NCI-H748 (cell line): ENCODE data around the gene TRIP10.
"Not testable (repeated sequence)": the region's sequence is repeated elsewhere in the genome, so short reads cannot be mapped to it uniquely, and the experiment has no call there.

Source experiments
- DNase-seq: peaks from one replicate; lab custom pipeline; 2025; ENCODE audit not compliant: unreplicated experiment; lab: John Stamatoyannopoulos, UW

The TRIP10 gene

GRCh38 chr19:6740589-6741343 lies 1.3 kb downstream of the TRIP10 start:
- peak; percentile 44 for DNase-seq

- DNase-seq: no peak
Observed at GRCh38 chr19:6743066-6743465, 3.6 kb downstream of the TRIP10 start.

- no peak for DNase-seq
Observed at GRCh38 chr19:6743714-6744380, 4.4 kb downstream of the TRIP10 start.

DNA sequence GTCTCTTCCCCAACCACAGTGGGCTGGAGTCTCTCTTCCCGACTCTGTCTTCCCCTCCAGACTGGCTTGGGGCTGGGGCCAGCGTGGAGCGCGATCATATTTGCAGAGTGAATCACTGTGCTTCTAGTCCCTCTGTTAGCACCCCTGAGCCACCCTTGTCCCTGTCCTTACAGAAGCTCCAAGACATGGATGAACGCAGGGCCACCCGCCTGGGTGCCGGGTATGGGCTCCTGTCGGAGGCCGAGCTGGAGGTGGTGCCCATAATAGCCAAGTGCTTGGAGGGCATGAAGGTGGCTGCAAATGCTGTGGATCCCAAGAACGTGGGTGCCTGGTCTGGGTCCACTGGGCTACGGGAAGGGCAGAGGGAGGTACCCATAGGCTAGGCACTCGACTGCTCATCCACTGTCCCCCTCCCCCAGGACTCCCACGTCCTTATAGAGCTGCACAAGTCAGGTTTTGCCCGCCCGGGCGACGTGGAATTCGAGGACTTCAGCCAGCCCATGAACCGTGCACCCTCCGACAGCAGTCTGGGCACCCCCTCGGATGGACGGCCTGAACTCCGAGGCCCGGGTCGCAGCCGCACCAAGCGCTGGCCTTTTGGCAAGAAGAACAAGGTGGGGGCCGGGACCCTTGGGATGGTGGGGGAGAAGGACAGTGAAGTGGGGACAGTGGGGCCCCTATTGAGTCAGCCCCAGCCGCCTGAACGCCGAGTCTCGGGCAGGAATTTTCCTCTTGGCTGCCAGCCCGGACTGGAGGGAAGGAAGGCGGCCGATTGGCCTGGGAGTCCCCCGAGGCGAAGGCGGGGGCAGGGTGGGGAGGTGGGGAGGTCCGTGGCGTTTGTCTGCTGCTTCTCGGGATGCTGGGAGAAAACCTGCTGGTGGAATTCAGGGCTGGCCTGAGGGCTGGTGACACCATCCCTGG lies 5.2 kb downstream of the TRIP10 start:
- no peak for DNase-seq

DNA sequence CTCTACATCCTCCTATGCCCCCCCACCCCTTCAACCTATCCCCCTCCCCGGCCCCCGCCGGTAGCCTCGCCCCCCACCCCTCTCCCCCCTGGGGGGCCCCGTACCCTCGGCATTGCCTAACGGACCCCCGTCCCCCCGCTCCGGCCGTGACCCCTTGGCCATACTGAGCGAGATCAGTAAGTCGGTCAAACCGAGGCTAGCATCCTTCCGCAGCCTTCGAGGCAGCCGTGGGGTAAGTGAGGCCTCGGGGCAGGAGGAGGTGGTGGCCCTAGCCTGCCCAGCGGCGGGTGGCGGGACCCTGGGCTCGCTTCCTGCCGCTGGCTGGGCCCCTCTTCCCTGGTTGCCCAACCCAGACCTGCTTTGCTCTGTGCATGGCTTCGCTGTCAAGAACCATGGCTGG lies 6.5 kb downstream of the TRIP10 start:
- no peak for DNase-seq

- not testable (repeated sequence) for DNase-seq
Observed at GRCh38 chr19:6748543-6748942, 9.1 kb downstream of the TRIP10 start.

- DNase-seq: no peak
Observed at GRCh38 chr19:6750062-6750461, 10.6 kb downstream of the TRIP10 start.

GRCh38 chr19:6751189-6751588 lies 11.7 kb downstream of the TRIP10 start:
- DNase-seq: no peak

- no peak for DNase-seq
Observed at GRCh38 chr19:6752256-6753177, 13.0 kb downstream of the TRIP10 start.

DNA sequence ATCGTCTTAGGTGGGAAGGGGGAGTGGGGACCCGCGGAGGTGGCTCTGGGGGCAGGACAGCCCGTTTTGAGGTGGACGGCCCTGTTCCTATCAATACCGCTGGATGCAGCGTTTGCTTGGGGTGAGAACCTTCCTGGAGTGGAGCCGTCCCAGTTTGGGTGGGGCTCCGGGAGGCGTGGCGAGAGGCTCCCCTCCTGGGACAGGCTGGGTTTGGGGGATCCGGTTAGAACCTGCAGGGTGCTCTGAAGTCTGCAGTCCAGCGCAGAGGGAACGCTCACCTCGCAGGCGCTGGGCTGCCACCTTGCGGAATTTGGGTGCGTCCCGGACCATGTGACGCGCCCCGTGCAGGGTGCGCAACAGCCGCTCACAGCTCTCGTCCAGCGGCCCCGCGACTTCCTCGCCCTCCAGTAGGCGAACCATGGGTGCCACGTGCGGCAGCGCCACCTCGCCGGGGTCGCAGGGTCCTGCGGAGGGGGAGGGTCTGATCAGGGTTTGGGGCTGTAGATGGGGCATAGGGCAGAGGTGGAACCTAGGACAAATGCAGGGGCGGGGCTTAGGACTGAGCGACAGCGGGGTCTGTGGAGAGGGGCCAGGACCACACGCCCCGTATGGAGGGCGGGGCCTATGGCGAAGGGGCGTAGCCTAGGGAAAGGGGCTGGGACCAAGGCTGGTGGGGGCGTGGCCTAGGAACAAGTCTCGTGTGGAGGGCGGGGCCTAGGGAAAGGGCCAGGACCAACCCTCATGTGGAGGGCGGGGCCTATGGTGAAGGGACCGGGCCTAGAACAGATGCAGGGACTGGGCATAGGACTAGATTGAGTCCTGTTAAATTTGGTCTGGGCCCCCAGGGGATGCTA lies 13.9 kb downstream of the TRIP10 start:
- no peak for DNase-seq

DNA sequence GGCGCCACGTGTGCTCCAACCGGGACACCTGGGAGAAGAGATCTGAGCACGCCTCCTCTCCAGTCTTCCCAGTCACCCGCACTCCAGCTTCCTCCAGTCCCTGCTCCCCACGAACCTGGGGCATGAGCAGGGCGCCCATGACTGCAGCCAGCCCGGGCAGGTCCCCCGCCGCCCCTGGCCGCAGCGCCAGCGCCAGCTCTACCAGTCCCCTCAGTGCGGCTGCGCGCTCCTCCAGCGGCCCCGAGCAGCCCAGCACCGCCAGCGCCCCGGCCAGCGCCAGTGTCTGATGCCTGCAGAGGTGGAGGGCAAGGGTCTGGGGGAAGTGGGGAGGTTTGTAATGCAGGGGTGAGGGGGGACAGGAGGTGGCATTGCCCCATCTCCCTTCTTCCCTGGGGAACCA lies 14.7 kb downstream of the TRIP10 start:
- no peak for DNase-seq

GRCh38 chr19:6754653-6755463 lies 15.4 kb downstream of the TRIP10 start:
- no peak for DNase-seq

DNA sequence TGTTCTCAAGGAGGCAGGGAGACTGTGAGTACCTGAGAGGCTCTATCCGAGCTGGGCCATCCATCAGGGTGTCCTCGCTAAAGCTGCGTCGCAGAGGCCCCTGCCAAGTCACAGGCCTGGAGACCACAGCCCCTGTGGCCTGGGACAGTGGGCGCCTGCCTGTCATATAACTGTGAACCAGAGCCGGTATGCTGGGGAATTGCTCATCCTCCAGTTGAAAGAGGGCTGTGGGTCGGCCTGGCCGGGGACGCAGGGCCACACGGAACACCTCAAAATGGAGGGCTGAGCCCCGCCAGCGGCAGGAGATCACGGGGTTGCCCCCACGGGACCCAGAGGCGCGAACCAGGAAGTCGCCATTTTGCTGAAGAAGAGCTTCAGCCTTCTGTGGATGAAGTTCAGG lies 21.1 kb downstream of the TRIP10 start:
- no peak for DNase-seq

DNA sequence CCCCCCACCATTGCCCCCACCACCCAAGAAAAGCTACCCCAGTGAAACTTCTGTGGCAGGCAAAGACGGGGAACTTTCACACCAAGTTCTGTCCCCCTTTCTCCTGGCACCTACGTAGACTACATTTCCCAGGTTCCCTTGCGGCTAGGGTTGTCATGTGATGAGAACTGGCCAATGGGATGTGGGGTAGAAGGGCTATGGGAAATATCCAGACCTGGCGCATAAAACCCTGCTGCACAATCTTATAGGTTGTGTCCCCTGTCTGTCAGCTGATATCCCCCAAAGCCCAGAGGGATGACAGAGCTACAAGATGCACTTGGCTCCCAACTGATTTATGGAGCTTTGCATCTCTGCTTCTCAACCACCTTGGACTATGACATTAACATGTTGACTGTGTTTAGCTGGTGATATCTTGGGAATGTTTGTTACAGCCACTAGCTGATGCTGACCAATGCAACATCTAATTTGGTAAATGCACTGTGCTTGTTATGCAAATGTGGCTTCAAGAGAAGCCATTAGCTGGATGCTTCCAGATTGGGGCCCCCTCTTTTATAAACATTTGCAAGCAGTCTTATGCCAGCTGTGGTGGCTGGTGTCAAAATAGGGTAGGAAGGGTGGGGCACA lies 21.7 kb downstream of the TRIP10 start:
- no peak for DNase-seq

DNA sequence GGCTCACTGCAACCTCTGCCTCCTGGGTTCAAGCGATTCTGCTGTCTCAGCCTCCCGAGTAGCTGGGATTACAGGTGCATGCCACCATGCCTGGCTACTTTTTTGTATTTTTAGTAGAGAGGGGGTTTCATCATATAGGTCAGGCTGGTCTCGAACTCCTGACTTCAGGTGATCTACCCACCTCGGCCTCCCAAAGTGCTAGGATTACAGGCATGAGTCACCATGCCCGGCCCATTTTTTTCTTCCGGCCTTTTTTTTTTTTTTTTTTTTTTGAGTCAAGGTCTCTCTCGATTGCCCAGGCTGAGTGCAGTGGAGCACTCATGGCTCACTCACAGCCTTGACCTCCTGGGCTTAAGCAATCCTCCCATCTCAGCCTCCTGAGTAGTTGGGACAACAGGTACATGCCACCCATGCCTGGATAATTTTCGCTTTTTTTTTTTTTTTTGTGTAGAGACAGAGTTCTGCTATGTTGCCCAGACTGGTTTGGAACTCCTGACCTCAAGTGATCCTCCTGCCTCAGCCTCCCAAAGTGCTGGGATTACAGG lies 22.8 kb downstream of the TRIP10 start:
- DNase-seq: not testable (repeated sequence)

DNA sequence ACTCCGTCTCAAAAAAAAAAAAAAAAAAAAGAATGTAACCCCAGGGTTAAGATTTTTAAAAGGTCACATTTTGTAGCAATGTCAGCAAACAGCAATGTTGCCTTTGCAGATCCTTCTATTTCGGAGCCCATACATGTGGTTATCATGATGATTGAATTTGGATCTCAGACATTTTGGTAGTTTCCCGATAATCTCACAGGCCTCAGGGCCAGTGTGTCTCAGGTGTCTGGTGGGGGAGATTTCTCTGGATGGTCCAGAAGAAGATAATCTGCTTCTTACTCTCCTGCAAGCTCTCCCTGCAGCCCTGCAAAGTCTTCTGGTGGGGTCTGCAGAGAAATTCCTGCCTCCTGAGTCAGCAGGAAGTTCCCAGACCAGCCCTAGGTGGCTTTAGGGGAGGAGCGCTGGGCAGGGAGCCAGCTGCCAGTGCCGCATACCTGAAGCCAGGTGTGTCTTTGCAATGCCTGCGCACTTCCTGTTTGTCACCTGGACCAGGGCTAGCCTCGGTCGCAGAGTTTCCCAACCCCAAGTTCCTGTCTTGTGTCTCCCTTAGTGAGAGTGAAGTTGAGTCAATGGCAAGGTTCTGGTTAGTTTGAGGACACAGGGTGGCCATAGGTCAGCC lies 26.4 kb downstream of the TRIP10 start:
- DNase-seq: peak; percentile 83

GRCh38 chr19:6766357-6767080 lies 27.0 kb downstream of the TRIP10 start:
- DNase-seq: peak; percentile 17
